ENCODE measurements around the gene NUP214. TPM values are rescaled to one million over a fixed set of nuclear protein-coding genes. Genes with fewer than 3 reads are reported as not detected.

Gene NUP214
- total RNA-seq, 1 experiment from 2014 or later, result 64.2 TPM

- BruUV-seq (replicated peaks), result no TSS peak
- Histone ChIP-seq H3K27ac (ENCODE audit: low read depth, low read length, poor library complexity, severe bottlenecking) (no peak overlapping the region), H3K9me3 (ENCODE audit: low read depth, low read length, poor library complexity, severe bottlenecking) (no peaks in the 10 kb centered on the region), H3K27me3 (replicated peaks; ENCODE audit: insufficient read depth, low read depth, low read length, poor library complexity) (no peaks in the 10 kb centered on the region), H3K36me3 (ENCODE audit: insufficient read depth, low read length, poor library complexity, severe bottlenecking) (peaks cover 88% of the 10 kb centered on the region), H3K4me1 (ENCODE audit: insufficient read depth, low read length, poor library complexity, severe bottlenecking) (no peaks in the 10 kb centered on the region), H3K4me3 (ENCODE audit: low read depth, low read length, poor library complexity, severe bottlenecking) (no peak overlapping the region)
- ChIA-PET POLR2A (ENCODE audit: low non-redundant PET) (no interaction called here), CTCF (no interaction called here)
- no peak for TF ChIP-seq CTCF (conservative IDR thresholded peaks at IDR 0.05; ENCODE audit: low read depth, low read length)
- TF ChIP-seq EZH2 (IDR thresholded peaks at IDR 0.05; ENCODE audit: borderline replicate concordance, low read depth, low read length, poor library complexity, severe bottlenecking), result no peak
- intact Hi-C loops (cut with micrococcal nuclease; ENCODE audit: unreplicated experiment), result no loop called here
- no peak for DNase-seq (ENCODE audit: low spot score)
These were observed 16.8 kb downstream of the NUP214 start for GRCh38 chr9:131142160-131142559.

GRCh38 chr9:131144201-131144600, 18.8 kb downstream of the NUP214 start:
- no peaks in the 10 kb centered on the region for H3K27me3 ChIP-seq (replicated peaks; ENCODE audit: insufficient read depth, low read depth, low read length, poor library complexity)
- POLR2A ChIA-PET (ENCODE audit: low non-redundant PET), result no interaction called here
- DNase-seq (ENCODE audit: low spot score), result no peak
- peaks cover 92% of the 10 kb centered on the region for H3K36me3 ChIP-seq (ENCODE audit: insufficient read depth, low read length, poor library complexity, severe bottlenecking)
- no peak overlapping the region for H3K27ac ChIP-seq (ENCODE audit: low read depth, low read length, poor library complexity, severe bottlenecking)
- intact Hi-C loops (cut with micrococcal nuclease; ENCODE audit: unreplicated experiment), result no loop called here
- BruUV-seq (replicated peaks), result no TSS peak
- H3K4me3 ChIP-seq (ENCODE audit: low read depth, low read length, poor library complexity, severe bottlenecking), result no peak overlapping the region
- CTCF ChIA-PET, result interaction anchor here (0.6 kb wide), 1 partner anchor 192 kb away, joined by 5 read pairs; no protein-coding TSS in a partner anchor
- no peaks in the 10 kb centered on the region for H3K9me3 ChIP-seq (ENCODE audit: low read depth, low read length, poor library complexity, severe bottlenecking)
- no peaks in the 10 kb centered on the region for H3K4me1 ChIP-seq (ENCODE audit: insufficient read depth, low read length, poor library complexity, severe bottlenecking)
- TF ChIP-seq EZH2 (IDR thresholded peaks at IDR 0.05; ENCODE audit: borderline replicate concordance, low read depth, low read length, poor library complexity, severe bottlenecking), result no peak
- TF ChIP-seq CTCF (conservative IDR thresholded peaks at IDR 0.05; ENCODE audit: low read depth, low read length), result no peak

GRCh38 chr9:131145245-131145644, 19.9 kb downstream of the NUP214 start:
- CTCF ChIA-PET, result no interaction called here
- H3K36me3 ChIP-seq (ENCODE audit: insufficient read depth, low read length, poor library complexity, severe bottlenecking), result peaks cover 92% of the 10 kb centered on the region
- BruUV-seq (replicated peaks), result no TSS peak

More at GRCh38 chr9:131145245-131145644, 19.9 kb downstream of the NUP214 start:
- intact Hi-C loops (cut with micrococcal nuclease; ENCODE audit: unreplicated experiment), result no loop called here
- TF ChIP-seq CTCF (conservative IDR thresholded peaks at IDR 0.05; ENCODE audit: low read depth, low read length) (no peak), EZH2 (IDR thresholded peaks at IDR 0.05; ENCODE audit: borderline replicate concordance, low read depth, low read length, poor library complexity, severe bottlenecking) (no peak)
- POLR2A ChIA-PET (ENCODE audit: low non-redundant PET), result interaction anchor here (0.6 kb wide), 2 partner anchors 19 to 27 kb away, joined by 3 to 5 read pairs; no protein-coding TSS in a partner anchor
- no peak overlapping the region for H3K4me3 ChIP-seq (ENCODE audit: low read depth, low read length, poor library complexity, severe bottlenecking)
- H3K9me3 ChIP-seq (ENCODE audit: low read depth, low read length, poor library complexity, severe bottlenecking), result no peaks in the 10 kb centered on the region
- no peaks in the 10 kb centered on the region for H3K27me3 ChIP-seq (replicated peaks; ENCODE audit: insufficient read depth, low read depth, low read length, poor library complexity)
- no peak overlapping the region for H3K27ac ChIP-seq (ENCODE audit: low read depth, low read length, poor library complexity, severe bottlenecking)
- DNase-seq (ENCODE audit: low spot score), result no peak
- H3K4me1 ChIP-seq (ENCODE audit: insufficient read depth, low read length, poor library complexity, severe bottlenecking), result no peaks in the 10 kb centered on the region
